Uterus (tissue), 2 donors: ENCODE measurements around the gene ANKS4B.

Experiments used
- POLR2A ChIP-seq, 2 donors: fragments of 450-650 bp; IDR thresholded peaks; one replicate each; pipeline ENCODE4 v1.6.1; 2016; ENCODE audit warnings: antibody characterized with exemption in 2 of 2, mild to moderate bottlenecking in 1 of 2, moderate library complexity in 1 of 2
- TF ChIP-seq, protein P1 (sequence below), 4 experiments: fragments of 200-600 bp in 2 of 4; fragments of 450-650 bp in 2 of 4; sonication (generic) in 2 of 4; IDR thresholded peaks; one replicate each; pipeline ENCODE4 v1.5.1; 2016 to 2019; ENCODE audit warnings: antibody characterized with exemption in 4 of 4, mild to moderate bottlenecking in 2 of 4, moderate library complexity in 1 of 4

DNA sequence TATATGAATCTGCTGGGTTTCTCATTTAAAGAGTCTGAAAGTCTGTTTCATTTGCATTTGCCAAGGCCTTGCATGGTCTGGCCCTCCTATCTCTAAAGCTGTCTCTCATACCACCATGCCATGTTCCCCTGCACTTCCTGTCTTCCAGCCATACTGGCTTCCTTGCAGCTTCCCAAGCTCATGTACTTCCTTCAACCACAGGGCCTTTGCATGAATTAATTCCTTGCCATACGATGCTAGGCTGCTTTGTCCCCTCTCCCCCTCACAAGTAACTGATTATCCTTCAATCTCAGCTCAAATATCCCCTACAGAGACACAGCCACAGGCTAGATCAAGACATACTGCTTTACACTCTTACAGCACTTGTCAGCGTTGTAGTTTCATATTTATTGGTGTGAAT, 38.8 kb downstream of the ANKS4B start:
- TF ChIP-seq, protein P1, sequence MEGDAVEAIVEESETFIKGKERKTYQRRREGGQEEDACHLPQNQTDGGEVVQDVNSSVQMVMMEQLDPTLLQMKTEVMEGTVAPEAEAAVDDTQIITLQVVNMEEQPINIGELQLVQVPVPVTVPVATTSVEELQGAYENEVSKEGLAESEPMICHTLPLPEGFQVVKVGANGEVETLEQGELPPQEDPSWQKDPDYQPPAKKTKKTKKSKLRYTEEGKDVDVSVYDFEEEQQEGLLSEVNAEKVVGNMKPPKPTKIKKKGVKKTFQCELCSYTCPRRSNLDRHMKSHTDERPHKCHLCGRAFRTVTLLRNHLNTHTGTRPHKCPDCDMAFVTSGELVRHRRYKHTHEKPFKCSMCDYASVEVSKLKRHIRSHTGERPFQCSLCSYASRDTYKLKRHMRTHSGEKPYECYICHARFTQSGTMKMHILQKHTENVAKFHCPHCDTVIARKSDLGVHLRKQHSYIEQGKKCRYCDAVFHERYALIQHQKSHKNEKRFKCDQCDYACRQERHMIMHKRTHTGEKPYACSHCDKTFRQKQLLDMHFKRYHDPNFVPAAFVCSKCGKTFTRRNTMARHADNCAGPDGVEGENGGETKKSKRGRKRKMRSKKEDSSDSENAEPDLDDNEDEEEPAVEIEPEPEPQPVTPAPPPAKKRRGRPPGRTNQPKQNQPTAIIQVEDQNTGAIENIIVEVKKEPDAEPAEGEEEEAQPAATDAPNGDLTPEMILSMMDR (IDR thresholded peaks at IDR 0.05) = no peak
- TF ChIP-seq POLR2A (IDR thresholded peaks at IDR 0.05) = no peak
